Endothelial cell of umbilical vein (primary cell): Measurements from ENCODE around the gene MIER2. TPM values are rescaled to one million over a fixed set of nuclear protein-coding genes. Genes with fewer than 3 reads are reported as not detected.

Experiments
- BruUV-seq: library from RNA; stranded (reverse); fragments of 400-500 nt; replicated peaks from 2 replicates; lab custom pipeline; 2021; lab: Mats Ljungman, UMichigan
- CTCF ChIA-PET: fragments of 300-600, 350-600 bp; sonication (Branson Sonifier 250); formaldehyde crosslinking; loops from one replicate; lab custom pipeline; 2021; ENCODE audit warnings: antibody characterized with exemption, inconsistent platforms; lab: Charles Lee
- POLR2A ChIA-PET: fragments of 300-600, 350-600 bp; sonication (Branson Sonifier 250); formaldehyde crosslinking; loops from one replicate; lab custom pipeline; 2021; ENCODE audit warnings: antibody characterized with exemption, inconsistent platforms; lab: Charles Lee
- DNase-seq: peaks from one replicate; pipeline ENCODE4 v3.0.0-alpha.2; 2011; ENCODE audit warnings: low read depth, low spot score
- FAIRE-seq: peaks from 2 replicates; lab custom pipeline; 2011; peaks lifted over from hg19 to GRCh38; lab: Jason Lieb, UNC
- H2AFZ ChIP-seq: 2 replicates; pipeline ENCODE4 v1.6.0; 2012; ENCODE audit warnings: low read depth, low read length, control low read depth, inconsistent platforms
- H3K27ac ChIP-seq: 2 replicates; pipeline ENCODE4 v1.5.1; 2011; ENCODE audit warnings: low read depth, mild to moderate bottlenecking, control low read depth, low read length, moderate library complexity; ENCODE audit not compliant: insufficient read depth
- H3K27me3 ChIP-seq, 2 experiments: 2 replicates each; pipeline versions ENCODE4 v1.6.0 to v1.6.1; 2011; ENCODE audit warnings: low read length in 2 of 2, mixed read lengths in 1 of 2; ENCODE audit not compliant: control insufficient read depth in 2 of 2, insufficient read depth in 2 of 2
- H3K36me3 ChIP-seq, 2 experiments: 2 replicates in 1 of 2; 3 replicates in 1 of 2; pipeline ENCODE4 v1.5.1; 2011; ENCODE audit warnings: low read length in 2 of 2, mild to moderate bottlenecking in 1 of 2, moderate library complexity in 1 of 2; ENCODE audit not compliant: control insufficient read depth in 2 of 2, insufficient read depth in 2 of 2; ENCODE audit errors: extremely low read depth in 1 of 2
- H3K4me1 ChIP-seq: 3 replicates; pipeline ENCODE4 v1.5.1; 2011; ENCODE audit warnings: mild to moderate bottlenecking, low read length; ENCODE audit not compliant: control insufficient read depth, insufficient read depth; ENCODE audit errors: extremely low read depth
- H3K4me2 ChIP-seq: 2 replicates; pipeline ENCODE4 v1.6.1; 2011; ENCODE audit warnings: low read length, control low read depth, mixed read lengths; ENCODE audit not compliant: insufficient read depth
- H3K4me3 ChIP-seq, 3 experiments: fragments of 200-600 bp in 1 of 3; sonication (generic), shearing (Covaris generic) in 1 of 3; replicated peaks in 1 of 3; 2 replicates each; pipeline ENCODE4 v1.5.1; 2011 to 2016; ENCODE audit warnings: control low read depth in 3 of 3, low read length in 3 of 3, mild to moderate bottlenecking in 2 of 3, inconsistent platforms in 1 of 3, low read depth in 1 of 3, moderate library complexity in 1 of 3; ENCODE audit not compliant: insufficient read depth in 1 of 3
- H3K79me2 ChIP-seq: 2 replicates; pipeline ENCODE4 v1.6.0; 2012; ENCODE audit warnings: low read length, inconsistent platforms; ENCODE audit not compliant: control insufficient read depth, insufficient read depth
- H3K9ac ChIP-seq: replicated peaks from 2 replicates; pipeline ENCODE3; 2011; ENCODE audit warnings: low read length, control low read depth; ENCODE audit not compliant: insufficient read depth; ENCODE audit errors: extremely low read depth
- H3K9me1 ChIP-seq: replicated peaks from 3 replicates; pipeline ENCODE4 v1.6.0; 2011; ENCODE audit warnings: mild to moderate bottlenecking, low read length; ENCODE audit not compliant: control insufficient read depth, insufficient read depth; ENCODE audit errors: extremely low read depth
- H3K9me3 ChIP-seq: replicated peaks from 2 replicates; pipeline ENCODE4 v1.5.1; 2012; ENCODE audit warnings: low read length, inconsistent platforms; ENCODE audit not compliant: control insufficient read depth, insufficient read depth
- H4K20me1 ChIP-seq: replicated peaks from 2 replicates; pipeline ENCODE3; 2011; ENCODE audit warnings: mild to moderate bottlenecking, low read length; ENCODE audit not compliant: control insufficient read depth, insufficient read depth; ENCODE audit errors: extremely low read depth
- CTCF ChIP-seq, 2 donors: IDR thresholded peaks; 1 replicate in 1 of 2; 2 replicates in 1 of 2; pipeline ENCODE4 v1.5.1; 2011; ENCODE audit warnings: low read length in 2 of 2, mild to moderate bottlenecking in 2 of 2, moderate library complexity in 2 of 2, control low read depth in 1 of 2, inconsistent platforms in 1 of 2, low read depth in 1 of 2; ENCODE audit not compliant: insufficient read depth in 1 of 2; ENCODE audit errors: extremely low read depth in 1 of 2
- EZH2 ChIP-seq: IDR thresholded peaks from 2 replicates; pipeline ENCODE4 v1.6.1; 2012; ENCODE audit warnings: borderline replicate concordance, low read depth, mild to moderate bottlenecking, moderate library complexity, low read length, inconsistent platforms; ENCODE audit not compliant: severe bottlenecking
- FOS ChIP-seq: IDR thresholded peaks from 2 replicates; pipeline ENCODE4 v1.6.1; 2011; ENCODE audit warnings: mild to moderate bottlenecking, low read length, moderate library complexity, borderline replicate concordance; ENCODE audit not compliant: insufficient read depth
- GATA2 ChIP-seq: IDR thresholded peaks from 2 replicates; pipeline ENCODE4 v1.7.0; 2011; ENCODE audit warnings: low read depth, mild to moderate bottlenecking, moderate library complexity, mixed read lengths, low read length; ENCODE audit not compliant: insufficient read length, insufficient read depth
- MAX ChIP-seq: IDR thresholded peaks from 2 replicates; pipeline ENCODE4 v1.6.1; 2011; ENCODE audit not compliant: insufficient read depth, insufficient read length
- MYC ChIP-seq: IDR thresholded peaks from one replicate; pipeline ENCODE4 v1.6.1; 2011; ENCODE audit warnings: mild to moderate bottlenecking, low read depth, low read length
- POLR2A ChIP-seq: IDR thresholded peaks from 2 replicates; pipeline ENCODE4 v1.6.1; 2012; ENCODE audit warnings: low read depth, mild to moderate bottlenecking, control low read depth, low read length
- POLR2AphosphoS5 ChIP-seq: IDR thresholded peaks from 2 replicates; pipeline ENCODE4 v1.6.1; 2012; ENCODE audit warnings: low read depth, mild to moderate bottlenecking, control low read depth, low read length, moderate library complexity; ENCODE audit not compliant: insufficient read depth
- dilution Hi-C: fragments of 300-500 bp; cut with MboI; formaldehyde crosslinking; loops from one replicate; pipeline ENCODE4 v1.15.0; 2019; ENCODE audit warnings: low sequenced_read_pairs; ENCODE audit not compliant: extremely low pct_ligation_motif_present
- intact Hi-C: fragments of 100-400 bp; cut with micrococcal nuclease; formaldehyde crosslinking; loops from one replicate; pipeline ENCODE4 v1.10.0; 2022
- polyA plus RNA-seq, 4 experiments: library from polyadenylated mRNA; depleted of rRNA in 3 of 4; stranded (reverse) in 3 of 4; unstranded in 1 of 4; fragments of >200 nt; gene quantifications; 2 replicates each; pipeline versions ENCODE4 v1.2.1 to v1.2.3, GENCODE V29; 2011 to 2012; ENCODE audit warnings: missing spikeins in 1 of 4
- total RNA-seq: library from RNA; stranded (reverse); gene quantifications from 2 replicates; pipeline ENCODE4 v1.2.3, GENCODE V29; 2021

The MIER2 gene
- total and polyA plus RNA-seq, 2 donors (not counting 3 experiments of a cell fraction or from before 2014, with no cell fraction given) = 20.3 to 44.9 TPM

GRCh38 chr19:282501-282900 lies 62.1 kb downstream of the MIER2 start:
- no peaks in the 10 kb centered on the region for H3K4me1 ChIP-seq
- no peaks in the 10 kb centered on the region for H3K9me3 ChIP-seq
- ChIA-PET CTCF (no interaction called here), POLR2A (no interaction called here)
- no peak for FAIRE-seq
- H3K27ac ChIP-seq = no peak overlapping the region
- intact Hi-C loops (no loop called here), dilution Hi-C loops (no loop called here)
- H3K4me3 ChIP-seq = no peak overlapping the region
- H3K4me2 ChIP-seq = no peak overlapping the region
- H2AFZ ChIP-seq = no peak overlapping the region
- no TSS peak for BruUV-seq
- no peaks in the 10 kb centered on the region for H3K36me3 ChIP-seq
- H3K79me2 ChIP-seq = no peaks in the 10 kb centered on the region
- H3K9me1 ChIP-seq = no peaks in the 10 kb centered on the region
- TF ChIP-seq FOS (no peak), GATA2 (no peak), CTCF (IDR thresholded peaks at IDR 0.05; ENCODE audit: extremely low read depth in 1 of 2, insufficient read depth in 1 of 2, low read depth in 1 of 2, low read length in 2 of 2) (no peak), EZH2 (no peak), POLR2A (no peak), POLR2AphosphoS5 (no peak)
- H3K27me3 ChIP-seq = no peaks in the 10 kb centered on the region
- H3K9ac ChIP-seq = no peak overlapping the region
- no peaks in the 10 kb centered on the region for H4K20me1 ChIP-seq
- DNase-seq = no peak

GRCh38 chr19:281992-282391 lies 62.6 kb downstream of the MIER2 start:
- dilution Hi-C loops = no loop called here
- Histone ChIP-seq H3K27ac (no peak overlapping the region), H3K27me3 (no peaks in the 10 kb centered on the region), H3K9me3 (no peaks in the 10 kb centered on the region), H3K36me3 (no peaks in the 10 kb centered on the region), H3K4me3 (no peak overlapping the region), H3K4me1 (no peaks in the 10 kb centered on the region), H3K4me2 (no peak overlapping the region), H4K20me1 (no peaks in the 10 kb centered on the region), H2AFZ (no peak overlapping the region), H3K79me2 (no peaks in the 10 kb centered on the region), H3K9ac (no peak overlapping the region), H3K9me1 (no peaks in the 10 kb centered on the region)
- ChIA-PET CTCF (no interaction called here), POLR2A (no interaction called here)
- DNase-seq (no peak), FAIRE-seq (no peak)
- BruUV-seq = no TSS peak
- TF ChIP-seq POLR2A = no peak
- no peak for TF ChIP-seq MAX
- no peak for TF ChIP-seq POLR2AphosphoS5
- TF ChIP-seq MYC = no peak
- no peak for TF ChIP-seq GATA2
- intact Hi-C loops = no loop called here
